HepG2 (cell line): ENCODE measurements around the gene GOLGA8S. TPM values are rescaled to one million over a fixed set of nuclear protein-coding genes. Genes with fewer than 3 reads are reported as not detected.
"Not testable (repeated sequence)": the region's sequence is repeated elsewhere in the genome, so short reads cannot be mapped to it uniquely, and the experiment has no call there.

Source experiments
- ATAC-seq: fragments of 200-7000 bp; cut with Tn5 transposase; 3 replicates; pipeline ENCODE4 v1.9.1; 2020; ENCODE audit warnings: mild to moderate bottlenecking, moderate library complexity
- BruUV-seq: library from RNA; stranded (reverse); fragments of 400-500 nt; replicated peaks from 2 replicates; lab custom pipeline; 2021; lab: Mats Ljungman, UMichigan
- CTCF ChIA-PET: fragments of 300-600 bp; formaldehyde crosslinking; extraction: SDS; loops from one replicate; lab custom pipeline; 2021; ENCODE audit warnings: low total read pairs, inconsistent platforms, low intra/inter-chr PET ratio; lab: Yijun Ruan, JAX
- POLR2A ChIA-PET: fragments of 350-600 bp; sonication (Branson Sonifier 250); formaldehyde crosslinking; loops from one replicate; lab custom pipeline; 2020; ENCODE audit warnings: antibody characterized with exemption, inconsistent platforms; lab: Yijun Ruan, JAX
- DNase-seq: peaks from one replicate; pipeline ENCODE4 v3.0.0-alpha.2; 2015; ENCODE audit warnings: low spot score
- FAIRE-seq: peaks from 3 replicates; lab custom pipeline; 2011; peaks lifted over from hg19 to GRCh38; lab: Jason Lieb, UNC
- H2AFZ ChIP-seq: one replicate; pipeline ENCODE4 v1.6.1; 2011; ENCODE audit warnings: low read length, inconsistent platforms
- H3K27ac ChIP-seq: fragments of 300-600 bp; 3 replicates; pipeline ENCODE4 v1.8.0; 2011; ENCODE audit warnings: mixed run types, mild to moderate bottlenecking, mixed read lengths, low read length, inconsistent platforms; ENCODE audit not compliant: insufficient read depth; ENCODE audit errors: extremely low read length
- H3K27me3 ChIP-seq, 2 experiments: fragments of 200-600 bp in 1 of 2; 2 replicates in 1 of 2; 3 replicates in 1 of 2; pipeline versions ENCODE4 v1.6.0 to v1.8.0; 2011; ENCODE audit warnings: low read length in 2 of 2, mild to moderate bottlenecking in 2 of 2, moderate library complexity in 2 of 2, inconsistent platforms in 1 of 2; ENCODE audit not compliant: insufficient read depth in 2 of 2, control insufficient read depth in 1 of 2
- H3K36me3 ChIP-seq, 2 experiments: fragments of 200-600 bp in 1 of 2; replicated peaks in 1 of 2; 2 replicates in 1 of 2; 3 replicates in 1 of 2; pipeline versions ENCODE4 v1.5.1 to v1.8.0; 2011; ENCODE audit warnings: low read length in 2 of 2, inconsistent platforms in 1 of 2; ENCODE audit not compliant: insufficient read depth in 2 of 2, control insufficient read depth in 1 of 2
- H3K4me1 ChIP-seq: 2 replicates; pipeline ENCODE4 v1.5.1; 2012; ENCODE audit warnings: low read length, inconsistent platforms; ENCODE audit not compliant: insufficient read depth
- H3K4me2 ChIP-seq: 2 replicates; pipeline ENCODE4 v1.6.0; 2011; ENCODE audit warnings: low read depth, low read length, inconsistent platforms
- H3K4me3 ChIP-seq, 3 experiments: fragments of 200-600 bp in 1 of 3; sonication (generic), shearing (Covaris generic) in 1 of 3; replicated peaks in 1 of 3; 2 replicates each; pipeline ENCODE4 v1.5.1; 2011 to 2016; ENCODE audit warnings: low read length in 3 of 3, inconsistent platforms in 2 of 3, low read depth in 2 of 3, mild to moderate bottlenecking in 2 of 3, control low read depth in 1 of 3, mixed read lengths in 1 of 3; ENCODE audit not compliant: insufficient read depth in 1 of 3
- H3K79me2 ChIP-seq: one replicate; pipeline ENCODE4 v1.6.1; 2011; ENCODE audit warnings: low read length, inconsistent platforms; ENCODE audit not compliant: insufficient read depth
- H3K9ac ChIP-seq: 2 replicates; pipeline ENCODE4 v1.6.0; 2011; ENCODE audit warnings: mild to moderate bottlenecking, low read depth, low read length, inconsistent platforms; ENCODE audit not compliant: insufficient read depth
- H3K9me3 ChIP-seq: 2 replicates; pipeline ENCODE4 v1.5.1; 2012; ENCODE audit warnings: mild to moderate bottlenecking, low read length
- H4K20me1 ChIP-seq: 2 replicates; pipeline ENCODE4 v1.6.0; 2011; ENCODE audit warnings: inconsistent platforms, mild to moderate bottlenecking, low read length, moderate library complexity; ENCODE audit not compliant: insufficient read depth
- ZNF768 ChIP-seq: sonication (generic); formaldehyde crosslinking; IDR thresholded peaks from 2 replicates; pipeline ENCODE4 v1.4.0; 2020; ENCODE audit warnings: missing genetic modification reagents
- WGBS: methylation state at CpG from one replicate; pipeline ENCODE4 v1.1.6; 2017; ENCODE audit warnings: low lambda C conversion rate; 5-methylcytosine and 5-hydroxymethylcytosine counted together
- in situ Hi-C: cut with HindIII; loops from 2 replicates; pipeline ENCODE4 v1.10.0; 2017; ENCODE audit warnings: low pct_unique_long_range_greater_than_20kb; ENCODE audit not compliant: extremely low pct_ligation_motif_present
- intact Hi-C: fragments of 100-400 bp; cut with micrococcal nuclease; formaldehyde crosslinking; loops from one replicate; pipeline ENCODE4 v1.10.0; 2022; ENCODE audit not compliant: unreplicated experiment
- polyA plus RNA-seq, 8 experiments: library from polyadenylated mRNA; depleted of rRNA in 3 of 8; stranded (reverse) in 7 of 8; unstranded in 1 of 8; fragments of >200 nt; fragmentation: Illumina TruSeq in 4 of 8; extraction: Trizol in 4 of 8; gene quantifications; 2 replicates each; pipeline versions ENCODE4 v1.2.1 to v1.2.3, GENCODE V29; 2011 to 2016; ENCODE audit warnings: low read depth in 4 of 8, missing spikeins in 1 of 8, mixed read lengths in 1 of 8; ENCODE audit not compliant: insufficient read depth in 1 of 8
- total RNA-seq, 5 experiments: library from RNA; depleted of rRNA; stranded (reverse); fragments of >200 nt; fragmentation: Illumina TruSeq; extraction: Trizol; gene quantifications; 2 replicates each; pipeline ENCODE4 v1.2.3, GENCODE V29; 2016; ENCODE audit warnings: low read depth in 1 of 5

GOLGA8S gene
- total and polyA plus RNA-seq, 2 of the 13 experiments (the other 11 are each of a cell fraction or from before 2014, with no cell fraction given), result 0.02 to 0.03 TPM

GRCh38 chr15:23397779-23398178, 43.2 kb downstream of the GOLGA8S start:
- ATAC-seq, result no peak
- Histone ChIP-seq H3K4me1 (no peaks in the 10 kb centered on the region), H2AFZ (no peak overlapping the region), H3K27me3 (peaks cover 0 to 3% of the 10 kb centered on the region in 2 experiments; a peak in 1 of 5 replicates), H3K4me2 (no peak overlapping the region), H3K9me3 (no peaks in the 10 kb centered on the region), H3K9ac (no peak overlapping the region), H3K36me3 (no peaks in the 10 kb centered on the region), H3K27ac (no peak overlapping the region), H3K79me2 (no peaks in the 10 kb centered on the region), H3K4me3 (no peak overlapping the region)
- WGBS, result 60% methylated on average over 7 of the region's 7 CpGs
- no peak for FAIRE-seq
- CTCF ChIA-PET, result no interaction called here
- no peak for DNase-seq
- intact Hi-C loops, result no loop called here
- POLR2A ChIA-PET, result no interaction called here
- no peak for TF ChIP-seq ZNF768
- TF ChIP-seq, all 625 proteins: peak for 0
- in situ Hi-C loops, result no loop called here
- no TSS peak for BruUV-seq
- no peaks in the 10 kb centered on the region for H4K20me1 ChIP-seq

GRCh38 chr15:23398357-23398756, 43.8 kb downstream of the GOLGA8S start:
- 43% methylated on average over 4 of the region's 4 CpGs for WGBS

GRCh38 chr15:23399207-23399606, 44.7 kb downstream of the GOLGA8S start:
- H3K4me3 ChIP-seq, H3K9ac ChIP-seq, POLR2A ChIA-PET, H3K4me1 ChIP-seq, ATAC-seq, H3K36me3 ChIP-seq, H3K4me2 ChIP-seq, in situ Hi-C loops, H4K20me1 ChIP-seq, H3K9me3 ChIP-seq, H3K27me3 ChIP-seq, BruUV-seq, H3K27ac ChIP-seq, FAIRE-seq, CTCF ChIA-PET, H2AFZ ChIP-seq, H3K79me2 ChIP-seq, DNase-seq, intact Hi-C loops: not testable (repeated sequence)
- WGBS, result 14% methylated on average over 5 of the region's 5 CpGs

More at GRCh38 chr15:23398357-23398756, 43.8 kb downstream of the GOLGA8S start:
- in situ Hi-C loops, H3K27ac ChIP-seq, H3K79me2 ChIP-seq, H3K4me3 ChIP-seq, CTCF ChIA-PET, H3K27me3 ChIP-seq, H3K4me2 ChIP-seq, ATAC-seq, BruUV-seq, FAIRE-seq, POLR2A ChIA-PET, H3K9me3 ChIP-seq, intact Hi-C loops, H3K36me3 ChIP-seq, H3K9ac ChIP-seq, H2AFZ ChIP-seq, DNase-seq, H3K4me1 ChIP-seq, H4K20me1 ChIP-seq: not testable (repeated sequence)
